Heart left ventricle (tissue), 16 donors: Measurements from ENCODE around the gene PPP1R9A. TPM values are rescaled to one million over a fixed set of nuclear protein-coding genes. Genes with fewer than 3 reads are reported as not detected.

Experiments
- ATAC-seq, 4 donors: fragments of 200-7000 bp; cut with Tn5 transposase; one replicate each; pipeline ENCODE4 v1.9.1; 2020 to 2022; ENCODE audit warnings: moderate library complexity in 4 of 4, mild to moderate bottlenecking in 3 of 4, moderate number of reproducible peaks in 1 of 4
- DNase-seq, 5 donors: peaks; one replicate each; pipeline ENCODE4 v3.0.0-alpha.2; 2020
- H3K27ac ChIP-seq, 12 donors: fragments of 200-600 bp; sonication (generic) in 4 of 12; one replicate each; pipeline versions ENCODE4 v1.5.0 to v1.8.0; 2016 to 2022; ENCODE audit warnings: mild to moderate bottlenecking in 2 of 12
- H3K27me3 ChIP-seq, 9 donors: fragments of 200-600 bp; sonication (generic) in 2 of 9; one replicate each; pipeline versions ENCODE4 v1.5.1 to v1.8.0; 2016 to 2022; ENCODE audit warnings: mild to moderate bottlenecking in 3 of 9
- H3K36me3 ChIP-seq, 9 donors: fragments of 200-600 bp; sonication (generic) in 2 of 9; one replicate each; pipeline versions ENCODE4 v1.5.0 to v1.8.0; 2018 to 2022; ENCODE audit warnings: mild to moderate bottlenecking in 2 of 9
- H3K4me1 ChIP-seq, 12 donors: fragments of 200-600 bp; sonication (generic) in 4 of 12; one replicate each; pipeline versions ENCODE4 v1.5.0 to v1.8.0; 2016 to 2022; ENCODE audit warnings: mild to moderate bottlenecking in 3 of 12
- H3K4me3 ChIP-seq, 12 donors: fragments of 200-600 bp; sonication (generic) in 4 of 12; one replicate each; pipeline versions ENCODE4 v1.5.0 to v1.8.0; 2017 to 2022; ENCODE audit warnings: mild to moderate bottlenecking in 9 of 12, moderate library complexity in 4 of 12
- H3K9me3 ChIP-seq, 12 donors: fragments of 200-600 bp; sonication (generic) in 4 of 12; one replicate each; pipeline versions ENCODE4 v1.5.0 to v1.8.0; 2016 to 2022; ENCODE audit warnings: mild to moderate bottlenecking in 1 of 12
- CTCF ChIP-seq, 12 donors: fragments of 200-600 bp; sonication (generic) in 4 of 12; IDR thresholded peaks; one replicate each; pipeline versions ENCODE4 v1.5.0 to v1.8.0; 2018 to 2022; ENCODE audit warnings: antibody characterized with exemption in 12 of 12, mild to moderate bottlenecking in 5 of 12
- POLR2A ChIP-seq, 2 donors: fragments of 450-650 bp; IDR thresholded peaks; one replicate each; pipeline ENCODE4 v1.6.1; 2017; ENCODE audit warnings: antibody characterized with exemption in 2 of 2, mild to moderate bottlenecking in 2 of 2, moderate library complexity in 2 of 2
- WGBS, 4 donors: extraction: QIAGEN DNeasy Blood & Tissue Kit in 2 of 4; methylation state at CpG; one replicate each; pipeline versions ENCODE4 v1.1.5 to v1.1.7; 2013 to 2018; 5-methylcytosine and 5-hydroxymethylcytosine counted together
- intact Hi-C, 10 donors: fragments of 100-400 bp; cut with DNase I; formaldehyde crosslinking; loops; one replicate each; pipeline versions ENCODE4 v1.11.1 to v1.14.2; 2022
- polyA plus RNA-seq, 2 donors: library from polyadenylated mRNA; stranded (reverse); fragments of 200-250 nt; gene quantifications; one replicate each; pipeline ENCODE4 v1.2.3, GENCODE V29; 2013
- total RNA-seq, 9 donors: library from RNA; depleted of rRNA in 2 of 9; stranded (reverse); fragments of >200 nt in 2 of 9; fragmentation: NEBNext Ultra II Directional in 3 of 9; extraction: Animal tissue kit (Norgen Biotek cat#: 25700) in 3 of 9; gene quantifications; one replicate each; pipeline versions ENCODE4 v1.1.0 to v1.2.4, GENCODE V29; 2016 to 2023
- donor health status: ischemic (EF 13 %, LVEDD 7.1; RV severe dilation, severe dysfunction).
- donor health status: healthy with polysubstance abuse.
- donor health status: DM: no; HTN: yes; CAD: no.
- donor health status: DM: no; HTN: no; CAD: no.
- donor health status: ischemic (EF 25% LVEDD 6.9; RV normal size, moderate dysfunction).
- donor health status: ischemic (EF 25% LVEDD 5.7; RV mildly dilated, moderate dysfunction).
- donor health status: healthy.
- donor health status: DM: yes; HTN: yes; CAD: no.
- donor health status: ischemic (EF 35%, LVEDD 5.7; RV mildly dilated, moderate dysfunction).
- donor health status: nonischemic (EF 11% LVEDD 7.7; RV severe dilation, severe dysfunction).
- donor health status: DM: yes; HTN: yes; CAD: no.
- donor health status: PGD.
- donor health status: ischemic (EF 29% LVEDD 5.4; RV normal size, mild dysfunction).
- donor health status: nonischemic (EF 23%, LVEDD 6.1; RV moderate dilation, normal function).

The PPP1R9A gene
- total and polyA plus RNA-seq, 11 donors = 3.6 to 42.8 (median 30.0) TPM

- Histone ChIP-seq H3K36me3 (no peaks in the 10 kb centered on the region), H3K27me3 (no peaks in the 10 kb centered on the region), H3K4me3 (no peak overlapping the region), H3K27ac (no peak overlapping the region), H3K9me3 (no peaks in the 10 kb centered on the region), H3K4me1 (peaks cover 0 to 7% (median 0%) of the 10 kb centered on the region in 12 donors)
- no peak for ATAC-seq
- TF ChIP-seq CTCF (IDR thresholded peaks at IDR 0.05) (no peak), POLR2A (IDR thresholded peaks at IDR 0.05) (no peak)
- intact Hi-C loops = loop anchor here in 2 of 10 donors (5.0 kb wide), 2 partner anchors 749 to 754 kb away; no protein-coding TSS in a partner anchor
- no peak for DNase-seq
Measured at GRCh38 chr7:95201727-95202126, 294.3 kb downstream of the PPP1R9A start.

DNA sequence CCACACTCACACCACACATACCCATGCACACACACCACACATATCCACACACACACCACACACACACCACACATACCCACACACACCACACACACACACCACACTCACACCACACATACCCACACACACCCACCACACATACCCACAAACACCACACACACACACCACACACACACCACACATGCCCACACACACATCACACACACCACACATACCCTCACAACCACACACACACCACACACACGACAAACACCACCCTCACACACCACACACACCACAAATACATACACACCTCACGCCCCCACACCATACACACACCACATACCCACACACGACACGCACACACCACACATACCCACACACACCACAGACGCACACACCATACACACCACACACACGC, 297.2 kb downstream of the PPP1R9A start:
- H3K9me3 ChIP-seq = no peaks in the 10 kb centered on the region
- no peak overlapping the region for H3K4me3 ChIP-seq
- H3K27me3 ChIP-seq = no peaks in the 10 kb centered on the region
- H3K36me3 ChIP-seq = no peaks in the 10 kb centered on the region
- no peak overlapping the region for H3K27ac ChIP-seq
- ATAC-seq (peak in 1 of 4 donors; percentile 33), DNase-seq (no peak)
- intact Hi-C loops = loop anchor here in 2 of 10 donors (5.0 kb wide), 2 partner anchors 752 to 757 kb away; no protein-coding TSS in a partner anchor
- 92 to 95% (median 93%) methylated on average over 6 of the region's 6 CpGs for whole genome bisulfite sequencing, 4 donors
- TF ChIP-seq CTCF (IDR thresholded peaks at IDR 0.05) (no peak), POLR2A (IDR thresholded peaks at IDR 0.05) (no peak)
- H3K4me1 ChIP-seq = peaks cover 0 to 7% (median 0%) of the 10 kb centered on the region in 12 donors

- intact Hi-C loops = no loop called here
- no peak overlapping the region for H3K4me3 ChIP-seq
Measured at GRCh38 chr7:95205665-95206225, 298.4 kb downstream of the PPP1R9A start.

GRCh38 chr7:95209276-95209675, 301.9 kb downstream of the PPP1R9A start:
- H3K4me1 ChIP-seq = peaks cover 0 to 13% (median 0%) of the 10 kb centered on the region in 12 donors
- intact Hi-C loops = no loop called here
- no peak for DNase-seq
- H3K27ac ChIP-seq = no peak overlapping the region
- ATAC-seq = no peak
- no peak for TF ChIP-seq CTCF (IDR thresholded peaks at IDR 0.05)
- TF ChIP-seq POLR2A (IDR thresholded peaks at IDR 0.05) = no peak
- no peaks in the 10 kb centered on the region for H3K27me3 ChIP-seq
- 84 to 96% (median 92%) methylated on average over 2 of the region's 2 CpGs for WGBS, 4 donors
- H3K9me3 ChIP-seq = no peaks in the 10 kb centered on the region
- H3K4me3 ChIP-seq = no peak overlapping the region
- no peaks in the 10 kb centered on the region for H3K36me3 ChIP-seq

More at GRCh38 chr7:95205665-95206225, 298.4 kb downstream of the PPP1R9A start:
- no peaks in the 10 kb centered on the region for H3K27me3 ChIP-seq
- H3K27ac ChIP-seq = no peak overlapping the region
- TF ChIP-seq CTCF (IDR thresholded peaks at IDR 0.05) = no peak
- no peak for TF ChIP-seq POLR2A (IDR thresholded peaks at IDR 0.05)
- ATAC-seq (no peak), DNase-seq (no peak)
- H3K4me1 ChIP-seq = peaks cover 0 to 7% (median 0%) of the 10 kb centered on the region in 12 donors
- no peaks in the 10 kb centered on the region for H3K36me3 ChIP-seq
- 36 to 55% (median 48%) methylated on average over 1 of the region's 1 CpG for WGBS, 4 donors
- H3K9me3 ChIP-seq = no peaks in the 10 kb centered on the region
